HepG2 (cell line): ENCODE measurements around the gene PLCB1. TPM values are rescaled to one million over a fixed set of nuclear protein-coding genes. Genes with fewer than 3 reads are reported as not detected.

ENCODE experiments used
- BCL6 ChIP-seq: IDR thresholded peaks from 2 replicates; pipeline ENCODE4 v1.6.1; 2016; ENCODE audit warnings: missing genetic modification reagents, missing compliant biosample characterization
- E2F1 ChIP-seq: sonication (generic); formaldehyde crosslinking; IDR thresholded peaks from 2 replicates; pipeline ENCODE4 v1.5.0; 2020; ENCODE audit warnings: missing genetic modification reagents
- ELF1 ChIP-seq: sonication (generic); formaldehyde crosslinking; IDR thresholded peaks from 2 replicates; pipeline ENCODE4 v1.4.0; 2020; ENCODE audit warnings: missing genetic modification reagents
- GATA4 ChIP-seq: sonication (generic); IDR thresholded peaks from 2 replicates; pipeline ENCODE4 v1.6.1; 2016; ENCODE audit warnings: antibody characterized with exemption, low read depth, borderline replicate concordance
- HDAC1 ChIP-seq: sonication (generic); formaldehyde crosslinking; IDR thresholded peaks from 2 replicates; pipeline ENCODE4 v1.5.1; 2020; ENCODE audit warnings: mild to moderate bottlenecking, missing genetic modification reagents
- HNF1B ChIP-seq: sonication (generic); formaldehyde crosslinking; IDR thresholded peaks from 2 replicates; pipeline ENCODE4 v1.5.1; 2020; ENCODE audit warnings: mild to moderate bottlenecking, moderate library complexity, missing genetic modification reagents
- HNF4A ChIP-seq: sonication (generic); formaldehyde crosslinking; IDR thresholded peaks from 2 replicates; pipeline ENCODE4 v1.4.0; 2020; ENCODE audit warnings: missing genetic modification reagents
- ISL2 ChIP-seq: sonication (generic); formaldehyde crosslinking; IDR thresholded peaks from 2 replicates; pipeline ENCODE4 v1.5.0; 2020; ENCODE audit warnings: missing genetic modification reagents
- KAT7 ChIP-seq: IDR thresholded peaks from 2 replicates; pipeline ENCODE4 v1.6.1; 2018; ENCODE audit warnings: borderline replicate concordance, missing compliant biosample characterization
- KDM1A ChIP-seq: IDR thresholded peaks from 2 replicates; pipeline ENCODE4 v1.6.1; 2016; ENCODE audit warnings: missing compliant biosample characterization
- LBX2 ChIP-seq: sonication (generic); formaldehyde crosslinking; IDR thresholded peaks from 2 replicates; pipeline ENCODE4 v1.5.0; 2020; ENCODE audit warnings: missing genetic modification reagents, mild to moderate bottlenecking, borderline replicate concordance
- MBNL3 ChIP-seq: fragments of 250-450 bp; sonication (Bioruptor Pico); conservative IDR thresholded peaks from 2 replicates; pipeline ENCODE4 v1.8.0; 2022; ENCODE audit warnings: mild to moderate bottlenecking, inconsistent platforms
- MYPOP ChIP-seq: sonication (generic); formaldehyde crosslinking; IDR thresholded peaks from 2 replicates; pipeline ENCODE4 v1.8.1; 2023; ENCODE audit warnings: mild to moderate bottlenecking, moderate library complexity, missing genetic modification reagents
- TFE3 ChIP-seq: IDR thresholded peaks from 2 replicates; pipeline ENCODE4 v1.6.1; 2016
- YEATS2 ChIP-seq: sonication (generic); formaldehyde crosslinking; IDR thresholded peaks from 2 replicates; pipeline ENCODE4 v1.4.0; 2020; ENCODE audit warnings: missing genetic modification reagents, borderline replicate concordance
- ZFP1 ChIP-seq: IDR thresholded peaks from 2 replicates; pipeline ENCODE4 v1.6.1; 2016
- ZNF280D ChIP-seq: sonication (generic); formaldehyde crosslinking; IDR thresholded peaks from 2 replicates; pipeline ENCODE4 v1.5.1; 2020; ENCODE audit warnings: mild to moderate bottlenecking, missing genetic modification reagents
- ZSCAN5A ChIP-seq: sonication (generic); formaldehyde crosslinking; IDR thresholded peaks from 2 replicates; pipeline ENCODE4 v1.8.0; 2022; ENCODE audit warnings: mild to moderate bottlenecking, missing genetic modification reagents, borderline replicate concordance
- polyA plus RNA-seq, 8 experiments: library from polyadenylated mRNA; depleted of rRNA in 3 of 8; stranded (reverse) in 7 of 8; unstranded in 1 of 8; fragments of >200 nt; fragmentation: Illumina TruSeq in 4 of 8; extraction: Trizol in 4 of 8; gene quantifications; 2 replicates each; pipeline versions ENCODE4 v1.2.1 to v1.2.3, GENCODE V29; 2011 to 2016; ENCODE audit warnings: low read depth in 4 of 8, missing spikeins in 1 of 8, mixed read lengths in 1 of 8; ENCODE audit not compliant: insufficient read depth in 1 of 8
- total RNA-seq, 5 experiments: library from RNA; depleted of rRNA; stranded (reverse); fragments of >200 nt; fragmentation: Illumina TruSeq; extraction: Trizol; gene quantifications; 2 replicates each; pipeline ENCODE4 v1.2.3, GENCODE V29; 2016; ENCODE audit warnings: low read depth in 1 of 5

Gene PLCB1
- total and polyA plus RNA-seq, 2 of the 13 experiments (the other 11 are each of a cell fraction or from before 2014, with no cell fraction given): 42.4 to 55.9 TPM

- TF ChIP-seq HNF1B (CRISPR knock-in tag): peak; percentile 49; the same call in 1 of the 2 replicates
- TF ChIP-seq E2F1 (CRISPR knock-in tag): 0 out of 2 replicates have a peak, but pooled peaks have one; percentile 26
- no peak for TF ChIP-seq MBNL3 (CRISPR knock-in tag)
- TF ChIP-seq ISL2 (CRISPR knock-in tag): peak; percentile 86
- TF ChIP-seq TFE3 (CRISPR knock-in tag): peak; percentile 68
- TF ChIP-seq ZFP1: peak; percentile 37; the same call in 1 of the 2 replicates
- peak; percentile 32; the same call in 1 of the 2 replicates for TF ChIP-seq MYPOP
- TF ChIP-seq KAT7 (CRISPR knock-in tag): peak; percentile 74; the same call in 1 of the 2 replicates
- TF ChIP-seq KDM1A: 0 out of 2 replicates have a peak, but pooled peaks have one; percentile 6
- peak; percentile 94 for TF ChIP-seq BCL6 (CRISPR knock-in tag)
- TF ChIP-seq GATA4: no peak
- peak; percentile 99 for TF ChIP-seq HNF4A (CRISPR knock-in tag)
- peak; percentile 14; the same call in 1 of the 2 replicates for TF ChIP-seq ZSCAN5A (CRISPR knock-in tag)
- TF ChIP-seq ELF1 (CRISPR knock-in tag): peak; percentile 55; the same call in 1 of the 2 replicates
- no peak for TF ChIP-seq LBX2 (CRISPR knock-in tag)
- peak; percentile 53; the same call in 1 of the 2 replicates for TF ChIP-seq ZNF280D (CRISPR knock-in tag)
- peak; percentile 77 for TF ChIP-seq HDAC1 (CRISPR knock-in tag)
- peak; percentile 55; the same call in 1 of the 2 replicates for TF ChIP-seq YEATS2 (CRISPR knock-in tag)
Measured at GRCh38 chr20:8363970-8364733, 232.1 kb downstream of the PLCB1 start (continued).
